NCI-H128 (cell line): ENCODE data around the gene ARCN1.
"Not testable (repeated sequence)": the region's sequence is repeated elsewhere in the genome, so short reads cannot be mapped to it uniquely, and the experiment has no call there.

Experiments
- DNase-seq: peaks from one replicate; lab custom pipeline; 2025; ENCODE audit not compliant: unreplicated experiment; lab: John Stamatoyannopoulos, UW

Gene ARCN1

DNA sequence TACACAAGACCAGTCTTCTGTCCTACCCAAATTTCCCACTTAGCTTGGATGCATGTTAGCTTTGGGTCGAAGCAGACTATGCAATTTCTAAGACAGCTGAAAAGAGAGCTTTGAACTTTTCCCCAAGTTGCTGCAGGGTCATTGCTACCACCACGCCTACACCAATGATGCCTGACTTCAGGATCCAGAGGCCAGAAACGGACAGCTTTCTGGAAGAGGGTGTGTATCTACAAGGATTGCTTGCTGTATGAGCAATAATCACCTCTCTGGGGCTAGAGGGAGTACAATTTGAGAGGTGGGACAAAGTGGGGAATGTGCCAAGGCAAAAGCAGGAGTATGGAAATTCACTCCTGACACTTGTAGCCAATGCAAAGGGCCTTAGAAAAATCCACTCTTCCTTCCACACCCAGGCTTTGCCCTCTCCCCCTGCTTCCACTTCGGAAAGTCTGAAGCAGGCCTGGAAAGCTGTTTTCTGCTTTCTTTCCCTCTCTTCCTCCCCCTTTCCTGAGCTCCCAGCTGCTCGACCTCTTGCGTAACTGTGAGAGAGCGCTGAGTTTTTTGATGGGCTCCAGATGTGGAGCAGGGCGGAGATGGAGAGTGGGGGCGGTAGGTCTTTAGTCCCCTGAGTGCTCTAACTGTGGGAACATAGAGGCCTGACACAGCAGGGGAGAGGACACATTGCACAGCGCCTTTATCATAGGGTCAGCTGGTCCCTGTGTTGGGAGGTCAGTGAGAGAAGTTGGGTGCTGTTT, 33.1 kb downstream of the ARCN1 start:
- DNase-seq: no peak

GRCh38 chr11:118606157-118606843, 34.1 kb downstream of the ARCN1 start:
- no peak for DNase-seq

GRCh38 chr11:118606844-118607228, 34.6 kb downstream of the ARCN1 start:
- no peak for DNase-seq

GRCh38 chr11:118607401-118608359, 35.5 kb downstream of the ARCN1 start, which contains the start of gene PHLDB1:
Gene PHLDB1 (plus strand): TSS chr11:118607615. CDS start chr11:118613837, 6,222 bp downstream.
- DNase-seq: no peak

DNA sequence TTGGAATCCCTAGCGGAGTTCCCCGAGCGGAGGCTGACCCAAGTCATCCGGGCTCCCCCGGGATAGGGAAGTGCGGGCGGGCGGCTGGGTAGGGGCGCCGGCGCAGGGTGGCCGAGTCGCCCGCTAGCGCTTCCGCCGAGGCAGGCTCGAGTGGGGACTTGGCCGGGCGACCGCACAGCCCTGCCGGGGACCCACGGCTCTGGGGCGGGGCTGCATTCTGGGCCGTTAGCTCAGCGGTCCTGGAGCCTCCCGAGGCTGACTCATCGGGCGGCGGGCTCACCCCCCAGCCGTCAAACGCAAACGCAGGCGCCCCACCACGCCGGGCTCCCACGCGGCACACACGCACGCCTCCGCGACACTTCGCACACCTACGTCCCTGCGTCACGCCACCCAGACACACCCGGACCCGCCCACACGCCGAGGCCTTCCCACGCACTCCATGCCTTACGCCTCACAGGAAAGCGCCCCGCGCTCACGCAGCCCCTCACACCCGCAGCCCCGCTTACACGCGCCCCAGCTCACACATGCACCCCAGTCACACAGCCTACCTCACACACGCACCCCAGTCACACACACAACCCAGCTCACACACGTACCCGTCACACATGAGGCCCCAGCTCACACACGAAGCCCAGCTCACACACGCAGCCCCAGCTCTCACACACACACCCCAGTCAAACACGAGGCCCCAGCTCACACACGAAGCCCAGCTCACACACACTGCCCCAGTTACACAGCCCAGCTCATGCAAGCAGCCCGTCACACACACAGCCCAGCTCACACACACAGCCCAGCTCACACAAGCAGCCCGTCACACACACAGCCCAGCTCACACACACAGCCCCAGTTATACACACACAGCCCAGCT, 36.4 kb downstream of the ARCN1 start:
- no peak for DNase-seq

GRCh38 chr11:118609380-118610224, 37.4 kb downstream of the ARCN1 start:
- DNase-seq: no peak

DNA sequence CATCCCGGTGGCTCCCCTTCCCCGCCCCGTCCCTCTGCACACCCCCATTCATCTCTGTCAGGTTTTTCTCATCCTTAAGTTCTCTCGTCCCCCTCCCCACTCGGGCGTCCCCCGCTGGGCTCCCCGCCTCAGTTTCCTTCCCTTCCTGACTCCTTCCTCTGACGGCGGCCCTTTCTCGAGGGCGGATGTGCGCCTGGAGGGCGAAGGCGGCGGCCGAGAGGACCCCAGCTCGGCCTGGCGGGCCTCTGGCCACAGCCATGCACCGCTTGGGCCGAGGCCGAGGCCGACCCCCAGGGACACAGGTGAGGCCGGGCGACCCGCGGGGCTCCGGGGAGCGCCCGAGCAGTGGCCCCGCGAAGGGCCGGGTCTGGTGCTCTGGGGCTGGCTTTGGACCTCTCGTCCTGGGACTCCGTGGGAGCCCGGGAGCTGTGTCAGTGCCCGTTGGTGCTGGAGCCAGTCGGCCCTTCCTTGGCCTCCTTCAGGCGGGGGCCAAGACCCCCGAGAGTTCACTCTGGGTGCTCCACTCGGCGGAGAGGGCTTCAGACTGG, 38.1 kb downstream of the ARCN1 start:
- no peak for DNase-seq

DNA sequence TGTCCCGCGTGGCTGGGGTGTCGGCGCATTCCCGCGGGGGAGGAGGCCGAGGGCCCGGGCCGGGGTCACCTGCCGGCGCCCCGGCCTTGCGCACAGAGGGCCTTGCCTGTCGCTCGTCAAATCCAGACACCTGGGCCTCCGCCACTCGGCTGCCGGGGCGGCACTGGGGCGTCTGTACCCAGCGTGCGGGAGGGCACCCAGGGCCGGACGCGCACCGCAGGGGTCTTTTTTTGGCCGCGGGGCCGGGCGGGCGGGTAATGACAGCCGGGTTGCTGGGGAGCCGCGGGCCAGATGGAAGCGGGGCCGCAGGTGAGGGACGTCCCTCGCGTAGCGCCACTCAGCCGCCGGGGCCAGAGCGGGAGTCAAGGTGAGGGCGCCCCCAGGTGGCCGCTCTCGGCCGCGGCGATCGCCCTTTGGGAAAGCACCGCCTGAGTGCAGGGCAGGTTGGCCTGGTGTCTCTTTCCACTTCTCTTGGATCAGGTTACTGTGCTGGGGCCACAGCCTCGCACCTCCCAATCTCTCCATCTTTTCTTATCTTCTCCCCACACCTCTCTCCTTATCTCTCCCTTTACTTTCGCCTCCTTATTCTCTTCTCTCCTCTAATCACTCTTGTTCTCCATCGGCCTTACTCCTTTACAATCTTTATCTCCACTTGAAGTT, 38.7 kb downstream of the ARCN1 start:
- DNase-seq: no peak

GRCh38 chr11:118611433-118611795, 39.2 kb downstream of the ARCN1 start:
- not testable (repeated sequence) for DNase-seq

- no peak for DNase-seq
These were observed 40.2 kb downstream of the ARCN1 start for GRCh38 chr11:118612378-118612777.

GRCh38 chr11:118614511-118614910, 42.3 kb downstream of the ARCN1 start:
- no peak for DNase-seq

DNA sequence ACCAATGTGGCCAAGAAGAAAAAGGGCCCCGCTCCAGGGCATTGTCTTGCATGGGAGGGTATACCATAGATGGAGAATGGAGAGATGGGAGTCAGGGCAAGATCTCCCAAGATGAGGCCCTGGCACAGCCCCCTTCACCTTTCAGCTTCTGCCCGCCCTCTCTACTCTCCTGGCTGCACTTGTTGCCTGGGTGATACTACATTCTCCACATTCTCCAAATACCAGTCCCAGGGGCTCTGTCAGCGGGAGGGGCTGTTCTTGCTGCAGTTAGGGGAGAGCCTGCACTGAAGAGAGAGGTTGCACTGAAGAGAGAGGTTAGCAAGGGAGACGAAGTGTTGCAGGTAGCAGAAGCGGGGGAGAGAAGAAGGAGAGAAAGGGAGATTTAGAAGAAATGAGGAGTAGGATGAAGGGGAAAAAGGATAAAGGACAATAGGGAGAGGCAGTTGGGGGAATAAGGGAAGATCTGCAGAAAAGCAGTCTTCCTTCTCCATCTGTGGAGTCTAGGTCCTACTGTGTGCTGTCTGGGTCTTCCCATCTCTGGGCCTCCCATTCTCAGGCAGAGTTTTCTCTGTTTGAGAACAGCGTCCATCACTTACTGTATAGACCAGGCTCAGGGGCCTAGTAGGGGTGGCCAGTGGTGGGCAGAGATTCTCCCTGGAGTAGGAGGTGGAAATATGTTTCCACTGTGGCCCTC, 43.2 kb downstream of the ARCN1 start:
- no peak for DNase-seq

- DNase-seq: no peak
These were observed 43.8 kb downstream of the ARCN1 start for GRCh38 chr11:118615976-118616371.

DNA sequence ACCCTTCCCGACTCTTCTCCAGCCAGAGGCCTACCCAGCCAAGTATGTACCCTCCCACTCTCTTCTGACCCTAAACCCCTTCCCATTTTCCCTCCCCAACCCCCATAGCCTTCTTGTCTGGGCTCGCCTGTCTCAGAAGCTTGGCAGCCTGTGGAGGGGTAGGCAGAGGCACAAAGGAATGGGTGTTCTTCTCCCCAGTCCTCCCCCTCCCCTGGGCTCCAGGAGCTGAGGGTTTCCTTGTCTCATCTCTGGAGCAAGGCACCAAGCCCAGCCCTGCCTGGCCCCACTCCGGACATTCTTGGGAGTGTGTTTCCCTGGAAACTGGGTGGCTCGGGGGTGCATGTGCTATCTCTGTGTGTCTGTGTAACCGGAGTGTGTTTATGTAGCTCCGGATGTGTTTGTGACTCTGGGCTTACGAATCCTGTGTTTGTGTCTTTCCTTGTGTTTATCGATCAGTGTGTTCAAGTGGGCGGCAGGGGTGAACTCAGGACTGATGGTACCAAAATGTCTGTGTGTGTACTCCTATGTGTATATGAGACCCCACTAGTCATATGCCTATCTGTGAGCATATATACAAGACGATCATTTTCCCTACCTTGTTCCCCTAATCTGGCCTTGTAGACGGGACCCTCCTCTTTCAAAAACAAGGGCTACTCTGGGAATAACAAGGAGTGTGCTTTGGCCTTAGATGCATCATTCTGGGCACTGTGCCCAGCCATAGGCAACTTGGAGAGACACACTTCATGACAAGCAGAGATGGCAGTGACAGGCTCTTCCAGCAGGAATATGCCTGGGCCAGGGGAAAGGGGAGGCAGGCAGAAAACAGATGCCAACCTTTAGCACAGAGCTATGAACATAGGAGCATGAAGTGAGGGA, 46.1 kb downstream of the ARCN1 start:
- DNase-seq: no peak

GRCh38 chr11:118618991-118619375, 46.8 kb downstream of the ARCN1 start:
- DNase-seq: no peak

DNA sequence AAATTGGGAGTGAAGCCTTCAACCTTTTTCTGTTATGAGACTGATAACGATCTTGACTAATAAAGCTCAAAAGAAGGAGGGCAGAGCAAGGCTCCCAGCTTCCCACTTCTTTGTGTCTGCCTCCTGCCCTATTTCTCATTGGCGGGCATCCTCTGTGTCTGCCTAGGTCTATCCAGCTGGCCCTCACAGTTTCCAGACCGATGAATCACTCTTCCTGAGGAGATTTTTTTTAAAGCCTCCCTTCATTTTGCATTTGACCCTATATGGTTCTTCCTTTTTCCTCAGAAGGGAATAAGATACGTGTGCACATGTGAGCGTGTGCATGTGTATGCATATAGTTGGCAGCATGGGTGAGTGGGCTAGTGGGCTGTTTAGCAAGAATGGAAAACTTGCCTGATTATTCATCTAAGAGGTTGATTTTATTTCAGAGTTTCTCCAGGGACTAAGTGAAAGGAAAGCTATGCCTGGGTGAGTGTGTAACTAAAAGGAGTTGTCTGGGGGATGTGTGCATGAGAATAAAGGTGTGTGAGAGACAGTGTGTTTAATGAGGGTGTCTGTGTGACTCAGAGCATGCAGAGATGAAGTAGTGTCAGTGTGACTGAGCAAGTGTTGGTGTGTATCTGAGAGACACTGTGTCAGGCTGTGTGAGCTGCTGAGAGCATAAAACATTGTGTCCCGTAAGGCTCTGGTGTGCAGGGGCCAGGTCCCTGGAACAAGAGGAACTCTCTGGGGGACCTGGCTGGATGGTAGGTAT, 47.4 kb downstream of the ARCN1 start:
- DNase-seq: no peak
